H9 (cell line): ENCODE data around the gene ITSN2. TPM values are rescaled to one million over a fixed set of nuclear protein-coding genes. Genes with fewer than 3 reads are reported as not detected.

ENCODE experiments used
- DNase-seq: peaks from one replicate; pipeline ENCODE4 v3.0.0-alpha.2; 2017
- H2AFZ ChIP-seq: one replicate; pipeline ENCODE4 v1.6.1; 2013; ENCODE audit warnings: mild to moderate bottlenecking, low read length, control low read depth, moderate library complexity
- H2AK5ac ChIP-seq: 2 replicates; pipeline ENCODE4 v1.6.1; 2013; ENCODE audit warnings: low read length, control low read depth, mixed read lengths; ENCODE audit not compliant: insufficient read length
- H2BK120ac ChIP-seq: one replicate; pipeline ENCODE4 v1.6.1; 2013; ENCODE audit warnings: low read depth, mild to moderate bottlenecking, low read length, control low read depth, inconsistent platforms; ENCODE audit not compliant: poor library complexity, severe bottlenecking
- H2BK12ac ChIP-seq: 2 replicates; pipeline ENCODE4 v1.6.1; 2013; ENCODE audit warnings: low read length, control low read depth, mixed read lengths, low read depth; ENCODE audit not compliant: insufficient read length
- H2BK15ac ChIP-seq: 2 replicates; pipeline ENCODE4 v1.6.1; 2013; ENCODE audit warnings: low read depth, low read length, control low read depth
- H2BK20ac ChIP-seq: one replicate; pipeline ENCODE4 v1.6.1; 2013; ENCODE audit warnings: low read depth, mild to moderate bottlenecking, low read length, control low read depth, inconsistent platforms; ENCODE audit not compliant: poor library complexity, severe bottlenecking
- H2BK5ac ChIP-seq: 2 replicates; pipeline ENCODE4 v1.6.1; 2013; ENCODE audit warnings: low read length, control low read depth, mixed read lengths; ENCODE audit not compliant: insufficient read length
- H3K14ac ChIP-seq: 2 replicates; pipeline ENCODE4 v1.6.1; 2013; ENCODE audit warnings: low read length, control low read depth; ENCODE audit not compliant: insufficient read depth
- H3K18ac ChIP-seq: 2 replicates; pipeline ENCODE4 v1.6.1; 2013; ENCODE audit warnings: low read depth, mild to moderate bottlenecking, mixed read lengths, low read length, control low read depth; ENCODE audit not compliant: insufficient read length
- H3K23ac ChIP-seq: 2 replicates; pipeline ENCODE4 v1.6.1; 2013; ENCODE audit warnings: low read length, control low read depth, mixed read lengths, low read depth; ENCODE audit not compliant: insufficient read length
- H3K23me2 ChIP-seq: 2 replicates; pipeline ENCODE4 v1.6.1; 2013; ENCODE audit warnings: low read depth, mild to moderate bottlenecking, mixed read lengths, low read length, control low read depth; ENCODE audit not compliant: insufficient read length, poor library complexity, severe bottlenecking
- H3K27ac ChIP-seq: 2 replicates; pipeline ENCODE4 v1.5.1; 2013; ENCODE audit warnings: low read length, control low read depth, mixed read lengths, low read depth; ENCODE audit not compliant: insufficient read length
- H3K27me3 ChIP-seq: 2 replicates; pipeline ENCODE4 v1.6.1; 2013; ENCODE audit warnings: low read length, control low read depth, inconsistent platforms; ENCODE audit not compliant: insufficient read depth
- H3K4ac ChIP-seq: 2 replicates; pipeline ENCODE4 v1.6.1; 2013; ENCODE audit warnings: low read depth, mild to moderate bottlenecking, control low read depth, inconsistent platforms, low read length, moderate library complexity
- H3K4me1 ChIP-seq: 2 replicates; pipeline ENCODE4 v1.6.1; 2013; ENCODE audit warnings: low read length, control low read depth, inconsistent platforms; ENCODE audit not compliant: insufficient read depth
- H3K4me2 ChIP-seq: 2 replicates; pipeline ENCODE4 v1.6.1; 2013; ENCODE audit warnings: low read length, control low read depth, mixed read lengths; ENCODE audit not compliant: insufficient read length, insufficient read depth
- H3K56ac ChIP-seq: 2 replicates; pipeline ENCODE4 v1.6.1; 2013; ENCODE audit warnings: low read depth, mild to moderate bottlenecking, mixed read lengths, low read length, control low read depth; ENCODE audit not compliant: insufficient read length
- H3K79me1 ChIP-seq: 2 replicates; pipeline ENCODE4 v1.6.1; 2013; ENCODE audit warnings: low read depth, mild to moderate bottlenecking, moderate library complexity, low read length, control low read depth, inconsistent platforms; ENCODE audit not compliant: insufficient read depth, poor library complexity, severe bottlenecking
- H3K79me2 ChIP-seq: 2 replicates; pipeline ENCODE4 v1.6.1; 2013; ENCODE audit warnings: low read length, control low read depth, inconsistent platforms; ENCODE audit not compliant: insufficient read depth
- H3K9ac ChIP-seq: 2 replicates; pipeline ENCODE4 v1.6.1; 2013; ENCODE audit warnings: low read length, control low read depth, mixed read lengths; ENCODE audit not compliant: insufficient read length; ENCODE audit errors: extremely low read depth
- H3K9me3 ChIP-seq: one replicate; pipeline ENCODE4 v1.6.1; 2013; ENCODE audit warnings: low read depth, low read length, inconsistent platforms; ENCODE audit not compliant: control insufficient read depth
- H3T11ph ChIP-seq: one replicate; pipeline ENCODE4 v1.6.1; 2013; ENCODE audit warnings: mild to moderate bottlenecking, low read length, control low read depth, inconsistent platforms
- H4K20me1 ChIP-seq: one replicate; pipeline ENCODE4 v1.6.1; 2013; ENCODE audit not compliant: control insufficient read depth, insufficient read length, insufficient read depth
- H4K5ac ChIP-seq: 2 replicates; pipeline ENCODE4 v1.6.1; 2013; ENCODE audit warnings: low read depth, mild to moderate bottlenecking, mixed read lengths, low read length, control low read depth; ENCODE audit not compliant: insufficient read length
- H4K8ac ChIP-seq: replicated peaks from 2 replicates; pipeline ENCODE4 v1.6.1; 2013; ENCODE audit warnings: low read length, control low read depth, mixed read lengths, low read depth; ENCODE audit not compliant: insufficient read length
- H4K91ac ChIP-seq: 2 replicates; pipeline ENCODE4 v1.6.1; 2013; ENCODE audit warnings: low read depth, mild to moderate bottlenecking, moderate library complexity, mixed read lengths, low read length, control low read depth; ENCODE audit not compliant: insufficient read length
- H3K27ac Mint-ChIP-seq, 3 experiments: 2 replicates in 2 of 3; 3 replicates in 1 of 3; pipeline ENCODE4 v1.8.0; 2020 to 2021; ENCODE audit warnings: mixed read lengths in 3 of 3, mild to moderate bottlenecking in 1 of 3, moderate library complexity in 1 of 3
- H3K27me3 Mint-ChIP-seq: 2 replicates; pipeline ENCODE4 v1.8.0; 2021; ENCODE audit warnings: low read depth, mild to moderate bottlenecking, moderate library complexity, mixed read lengths
- H3K36me3 Mint-ChIP-seq, 3 experiments: 2 replicates in 2 of 3; 3 replicates in 1 of 3; pipeline ENCODE4 v1.8.0; 2020 to 2021; ENCODE audit warnings: low read depth in 3 of 3, mixed read lengths in 3 of 3; ENCODE audit not compliant: insufficient read depth in 1 of 3
- H3K4me1 Mint-ChIP-seq, 2 experiments: 2 replicates each; pipeline ENCODE4 v1.8.0; 2020; ENCODE audit warnings: mixed read lengths in 2 of 2
- H3K4me3 Mint-ChIP-seq, 2 experiments: 2 replicates in 1 of 2; 3 replicates in 1 of 2; pipeline ENCODE4 v1.8.0; 2020 to 2021; ENCODE audit warnings: mild to moderate bottlenecking in 2 of 2, mixed read lengths in 2 of 2, moderate library complexity in 1 of 2
- H3K9me3 Mint-ChIP-seq, 2 experiments: 2 replicates in 1 of 2; 3 replicates in 1 of 2; pipeline ENCODE4 v1.8.0; 2020; ENCODE audit warnings: mild to moderate bottlenecking in 2 of 2, mixed read lengths in 2 of 2, moderate library complexity in 1 of 2
- WGBS: extraction: QIAGEN DNeasy Blood & Tissue Kit; methylation state at CpG from one replicate; pipeline ENCODE4 v1.1.7; 2013; ENCODE audit warnings: missing lambda C conversion rate, low lambda C conversion rate, mixed read lengths; ENCODE audit not compliant: insufficient read length; ENCODE audit errors: extremely low coverage; 5-methylcytosine and 5-hydroxymethylcytosine counted together
- total RNA-seq: library from RNA; stranded (reverse); gene quantifications from 2 replicates; pipeline ENCODE4 v1.2.1, GENCODE V29; 2021
- TF ChIP-seq, protein P1 (sequence below): fragments of 200-600 bp; sonication (generic); conservative IDR thresholded peaks from 3 replicates; pipeline ENCODE4 v1.8.0; 2021; ENCODE audit warnings: antibody characterized with exemption, mild to moderate bottlenecking

The ITSN2 gene
- total RNA-seq, 1 experiment from 2014 or later = 17.0 TPM

DNA sequence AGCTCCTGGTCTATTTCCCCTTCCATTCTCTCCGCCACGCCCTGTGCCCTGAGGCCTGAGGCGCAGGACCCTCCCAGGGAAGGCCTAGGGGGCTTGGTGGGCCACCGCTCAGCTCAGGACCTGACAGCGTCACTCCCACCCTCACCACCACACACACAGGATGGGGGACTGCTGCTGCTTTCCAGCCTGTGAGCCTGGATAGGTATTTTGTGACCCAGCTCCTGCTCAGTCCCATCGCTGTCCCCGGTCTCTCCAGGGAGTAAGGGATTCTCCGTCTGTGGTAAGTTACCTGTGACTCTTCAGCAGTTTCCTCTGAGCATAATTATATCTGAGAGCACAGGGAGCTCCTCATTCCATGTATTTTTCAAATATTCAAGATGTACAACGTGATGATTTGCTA is 169.2 kb downstream of the ITSN2 start:
- WGBS = no CpG with 5 or more reads among the region's 9 CpGs
- H2BK15ac ChIP-seq = no peak overlapping the region
- H3K4me1 ChIP-seq = no peaks in the 10 kb centered on the region
- no peak overlapping the region for H3K23ac ChIP-seq
- no peak overlapping the region for H4K8ac ChIP-seq
- no peak overlapping the region for H3K9ac ChIP-seq
- no peak overlapping the region for H3K4ac ChIP-seq
- Mint-ChIP-seq H3K4me3 (no peak overlapping the region), H3K36me3 (no peaks in the 10 kb centered on the region), H3K27me3 (peaks cover 15% of the 10 kb centered on the region), H3K27ac (no peak overlapping the region), H3K4me1 (peaks cover 0 to 2% of the 10 kb centered on the region in 2 experiments; a peak in 2 of 4 replicates), H3K9me3 (peaks cover 0 to 3% of the 10 kb centered on the region in 2 experiments; a peak in 2 of 5 replicates)
- TF ChIP-seq, protein P1, sequence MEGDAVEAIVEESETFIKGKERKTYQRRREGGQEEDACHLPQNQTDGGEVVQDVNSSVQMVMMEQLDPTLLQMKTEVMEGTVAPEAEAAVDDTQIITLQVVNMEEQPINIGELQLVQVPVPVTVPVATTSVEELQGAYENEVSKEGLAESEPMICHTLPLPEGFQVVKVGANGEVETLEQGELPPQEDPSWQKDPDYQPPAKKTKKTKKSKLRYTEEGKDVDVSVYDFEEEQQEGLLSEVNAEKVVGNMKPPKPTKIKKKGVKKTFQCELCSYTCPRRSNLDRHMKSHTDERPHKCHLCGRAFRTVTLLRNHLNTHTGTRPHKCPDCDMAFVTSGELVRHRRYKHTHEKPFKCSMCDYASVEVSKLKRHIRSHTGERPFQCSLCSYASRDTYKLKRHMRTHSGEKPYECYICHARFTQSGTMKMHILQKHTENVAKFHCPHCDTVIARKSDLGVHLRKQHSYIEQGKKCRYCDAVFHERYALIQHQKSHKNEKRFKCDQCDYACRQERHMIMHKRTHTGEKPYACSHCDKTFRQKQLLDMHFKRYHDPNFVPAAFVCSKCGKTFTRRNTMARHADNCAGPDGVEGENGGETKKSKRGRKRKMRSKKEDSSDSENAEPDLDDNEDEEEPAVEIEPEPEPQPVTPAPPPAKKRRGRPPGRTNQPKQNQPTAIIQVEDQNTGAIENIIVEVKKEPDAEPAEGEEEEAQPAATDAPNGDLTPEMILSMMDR = no peak
- DNase-seq = no peak
- no peaks in the 10 kb centered on the region for H3K79me1 ChIP-seq
- no peak overlapping the region for H3K18ac ChIP-seq
- no peaks in the 10 kb centered on the region for H4K20me1 ChIP-seq
- no peak overlapping the region for H3K14ac ChIP-seq
- H2AFZ ChIP-seq = no peak overlapping the region
- no peak overlapping the region for H4K91ac ChIP-seq
- no peaks in the 10 kb centered on the region for H3K27me3 ChIP-seq
- no peak overlapping the region for H2AK5ac ChIP-seq
- no peak overlapping the region for H2BK120ac ChIP-seq
- H3T11ph ChIP-seq = no peak overlapping the region
- no peak overlapping the region for H2BK20ac ChIP-seq
- no peak overlapping the region for H4K5ac ChIP-seq
- H2BK5ac ChIP-seq = no peak overlapping the region
- no peak overlapping the region for H2BK12ac ChIP-seq
- no peaks in the 10 kb centered on the region for H3K23me2 ChIP-seq
- no peaks in the 10 kb centered on the region for H3K9me3 ChIP-seq
- no peak overlapping the region for H3K27ac ChIP-seq
- H3K79me2 ChIP-seq = no peaks in the 10 kb centered on the region
- H3K4me2 ChIP-seq = no peak overlapping the region
- H3K56ac ChIP-seq = no peak overlapping the region
